Lower leg skin (tissue), 3 donors: Measurements from ENCODE around the gene ASPSCR1.

Experiments
- CTCF ChIP-seq, 3 donors: fragments of 450-650 bp; IDR thresholded peaks; one replicate each; pipeline ENCODE4 v1.5.1; 2016; ENCODE audit warnings: antibody characterized with exemption in 3 of 3, mild to moderate bottlenecking in 3 of 3, moderate library complexity in 2 of 3
- POLR2A ChIP-seq, 2 donors: fragments of 450-650 bp; IDR thresholded peaks; one replicate each; pipeline ENCODE4 v1.6.1; 2016 to 2017; ENCODE audit warnings: antibody characterized with exemption in 2 of 2, mild to moderate bottlenecking in 1 of 2, moderate library complexity in 1 of 2

DNA sequence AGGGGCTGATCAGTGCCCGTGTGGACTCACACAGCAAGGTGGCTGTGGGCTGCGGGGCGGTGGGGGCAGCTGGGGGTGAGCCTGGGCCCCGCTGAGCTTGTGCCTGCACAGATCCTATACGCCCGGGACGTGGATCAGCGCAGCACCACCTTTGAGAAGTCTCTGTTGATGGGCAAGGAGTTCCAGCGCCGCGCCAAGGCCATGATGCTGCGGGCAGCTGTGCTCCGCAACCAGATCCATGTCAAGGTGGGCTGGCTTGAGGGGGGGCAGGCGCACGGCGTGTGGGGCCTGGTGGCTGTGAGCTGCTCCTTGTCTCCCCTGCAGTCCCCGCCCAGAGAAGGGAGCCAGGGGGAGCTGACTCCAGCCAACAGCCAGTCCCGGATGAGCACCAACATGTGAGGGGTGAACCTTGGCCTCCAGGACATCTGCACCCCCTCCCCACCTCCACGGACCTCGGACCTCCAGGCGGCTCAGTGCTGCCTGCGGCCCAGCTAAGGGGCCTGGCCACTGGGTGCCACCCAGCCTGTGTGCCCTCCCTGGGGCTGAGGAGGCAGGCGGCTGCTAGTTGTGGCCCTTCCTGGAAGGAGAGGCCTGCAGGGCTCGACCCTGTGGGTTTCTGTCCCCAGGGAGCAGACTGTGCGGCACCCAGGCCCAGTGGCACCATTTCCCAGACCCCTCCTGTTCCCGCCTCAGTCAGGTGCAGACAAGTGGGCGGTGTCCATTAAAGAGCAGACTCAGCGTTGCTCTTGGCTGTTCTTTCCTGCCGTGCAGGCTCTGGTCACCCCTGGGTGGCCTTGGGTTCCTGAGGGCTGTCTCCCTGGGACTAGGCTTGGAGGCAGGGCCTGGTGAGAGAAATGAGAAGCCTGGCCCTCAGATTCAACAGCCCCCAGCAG lies 79.5 kb downstream of the ASPSCR1 start:
- TF ChIP-seq CTCF (IDR thresholded peaks at IDR 0.05) = no peak
- no peak for TF ChIP-seq POLR2A (IDR thresholded peaks at IDR 0.05)
